GM23338 (cell line): ENCODE results near the gene IL19. TPM values are rescaled to one million over a fixed set of nuclear protein-coding genes. Genes with fewer than 3 reads are reported as not detected.

Experiments used
- ATAC-seq: fragments of 200-7000 bp; cut with Tn5 transposase; 3 replicates; pipeline ENCODE4 v1.9.1; 2020
- DNase-seq: peaks from one replicate; pipeline ENCODE4 v3.0.0-alpha.2; 2015; ENCODE audit warnings: low spot score
- H2AFZ ChIP-seq: fragments of 200-600 bp; sonication (generic); 2 replicates; pipeline ENCODE4 v1.8.0; 2016; ENCODE audit warnings: antibody characterized with exemption, mild to moderate bottlenecking, moderate library complexity
- H3F3A ChIP-seq: fragments of 200-600 bp; sonication (generic); replicated peaks from 2 replicates; pipeline ENCODE4 v1.8.0; 2017; ENCODE audit warnings: antibody characterized with exemption, mixed run types, low read depth
- H3K27ac ChIP-seq: fragments of 200-600 bp; sonication (generic); 2 replicates; pipeline ENCODE4 v1.6.1; 2016; ENCODE audit warnings: low read depth
- H3K27me3 ChIP-seq: fragments of 200-600 bp; sonication (generic); 2 replicates; pipeline ENCODE4 v1.8.0; 2016; ENCODE audit warnings: mild to moderate bottlenecking, mixed run types, moderate library complexity; ENCODE audit not compliant: insufficient read depth
- H3K36me3 ChIP-seq: fragments of 200-600 bp; sonication (generic); 2 replicates; pipeline ENCODE4 v1.8.0; 2016; ENCODE audit warnings: mild to moderate bottlenecking; ENCODE audit not compliant: insufficient read depth
- H3K4me1 ChIP-seq: fragments of 200-600 bp; sonication (generic); 2 replicates; pipeline ENCODE4 v1.8.0; 2016; ENCODE audit warnings: mild to moderate bottlenecking, moderate library complexity; ENCODE audit not compliant: insufficient read depth
- H3K4me2 ChIP-seq: fragments of 200-600 bp; sonication (generic); 2 replicates; pipeline ENCODE4 v1.7.1; 2017; ENCODE audit warnings: mixed run types
- H3K4me3 ChIP-seq: fragments of 200-600 bp; sonication (generic); 2 replicates; pipeline ENCODE4 v1.6.1; 2016; ENCODE audit warnings: mixed run types
- H3K79me2 ChIP-seq: fragments of 200-600 bp; sonication (generic); replicated peaks from 2 replicates; pipeline ENCODE4 v1.8.0; 2017; ENCODE audit warnings: mild to moderate bottlenecking; ENCODE audit not compliant: insufficient read depth
- H3K9me2 ChIP-seq: fragments of 200-600 bp; sonication (generic); 2 replicates; pipeline ENCODE4 v1.8.0; 2017; ENCODE audit not compliant: insufficient read depth
- H4K20me1 ChIP-seq: fragments of 200-600 bp; sonication (generic); replicated peaks from 2 replicates; pipeline ENCODE4 v1.8.0; 2017; ENCODE audit warnings: mild to moderate bottlenecking; ENCODE audit not compliant: insufficient read depth
- H3K27ac Mint-ChIP-seq: 2 replicates; pipeline ENCODE4 v1.8.0; 2020; ENCODE audit warnings: inconsistent platforms, mild to moderate bottlenecking, moderate library complexity, mixed read lengths
- H3K27me3 Mint-ChIP-seq: 3 replicates; pipeline ENCODE4 v1.8.0; 2022; ENCODE audit warnings: low read depth, mild to moderate bottlenecking, moderate library complexity, mixed read lengths, inconsistent platforms; ENCODE audit not compliant: insufficient read depth, poor library complexity
- H3K36me3 Mint-ChIP-seq: 3 replicates; pipeline ENCODE4 v1.8.0; 2021; ENCODE audit warnings: low read depth, mild to moderate bottlenecking, inconsistent platforms, moderate library complexity, mixed read lengths
- H3K4me1 Mint-ChIP-seq: 3 replicates; pipeline ENCODE4 v1.8.0; 2020; ENCODE audit warnings: mild to moderate bottlenecking, inconsistent platforms, mixed read lengths
- H3K4me3 Mint-ChIP-seq: 3 replicates; pipeline ENCODE4 v1.8.0; 2021; ENCODE audit warnings: moderate library complexity, mild to moderate bottlenecking, inconsistent platforms, mixed read lengths
- H3K9me3 Mint-ChIP-seq: 3 replicates; pipeline ENCODE4 v1.8.0; 2020; ENCODE audit warnings: moderate library complexity, mild to moderate bottlenecking, inconsistent platforms, mixed read lengths
- CREB1 ChIP-seq: fragments of 250-450 bp; sonication (Bioruptor Pico); IDR thresholded peaks from 2 replicates; pipeline ENCODE4 v1.5.0; 2020; ENCODE audit warnings: low read depth, mild to moderate bottlenecking, moderate library complexity
- ETS1 ChIP-seq: IDR thresholded peaks from 2 replicates; pipeline ENCODE4 v1.6.1; 2016; ENCODE audit warnings: antibody characterized with exemption
- EZH2 ChIP-seq: fragments of 200-600 bp; sonication (generic); IDR thresholded peaks from one replicate; pipeline ENCODE4 v1.8.0; 2017; ENCODE audit warnings: antibody characterized with exemption, mild to moderate bottlenecking, low read depth; ENCODE audit not compliant: unreplicated experiment
- JUNB ChIP-seq: IDR thresholded peaks from one replicate; pipeline ENCODE4 v1.6.1; 2016; ENCODE audit warnings: antibody characterized with exemption; ENCODE audit not compliant: unreplicated experiment
- ZNF331 ChIP-seq: fragments of 250-450 bp; sonication (Bioruptor Pico); IDR thresholded peaks from 2 replicates; pipeline ENCODE4 v1.5.0; 2020; ENCODE audit warnings: low read depth, mild to moderate bottlenecking, moderate library complexity
- ZNF462 ChIP-seq: fragments of 250-450 bp; sonication (Bioruptor Pico); IDR thresholded peaks from 2 replicates; pipeline ENCODE4 v1.5.0; 2020; ENCODE audit warnings: mild to moderate bottlenecking, moderate library complexity
- polyA plus RNA-seq: library from polyadenylated mRNA; unstranded; fragments of >200 nt; fragmentation: Nextera tagmentation; extraction: Ambion mirVana; gene quantifications from 2 replicates; pipeline ENCODE4 v1.2.1, GENCODE V29; 2016
- total RNA-seq: library from RNA; depleted of rRNA; stranded (reverse); fragments of >200 nt; shearing (Covaris generic); gene quantifications from 2 replicates; pipeline ENCODE4 v1.2.3, GENCODE V29; 2014
- TF ChIP-seq, protein P1 (sequence below): IDR thresholded peaks from one replicate; pipeline ENCODE4 v1.6.1; 2018; ENCODE audit warnings: antibody characterized with exemption; ENCODE audit not compliant: unreplicated experiment

The IL19 gene
- total and polyA plus RNA-seq, 2 experiments from 2014 or later, result not detected

GRCh38 chr1:206843626-206844025 lies 73.1 kb downstream of the IL19 start (continued):
- TF ChIP-seq ZNF462 (CRISPR knock-in tag), result no peak
- no peak for TF ChIP-seq EZH2
- TF ChIP-seq ZNF331 (CRISPR knock-in tag), result no peak

GRCh38 chr1:206846487-206846886 lies 75.9 kb downstream of the IL19 start:
- no peaks in the 10 kb centered on the region for H3K36me3 Mint-ChIP-seq
- Histone ChIP-seq H3F3A (no peaks in the 10 kb centered on the region), H3K27me3 (no peaks in the 10 kb centered on the region), H3K4me3 (no peak overlapping the region), H3K36me3 (no peaks in the 10 kb centered on the region), H3K9me2 (no peaks in the 10 kb centered on the region), H3K4me2 (no peak overlapping the region), H3K4me1 (no peaks in the 10 kb centered on the region), H2AFZ (no peak overlapping the region), H4K20me1 (no peaks in the 10 kb centered on the region), H3K79me2 (no peaks in the 10 kb centered on the region), H3K27ac (no peak overlapping the region)
- no peak overlapping the region for H3K4me3 Mint-ChIP-seq
- no peak for DNase-seq
- peaks cover under 1% of the 10 kb centered on the region; the same call in 2 of the 3 replicates for H3K9me3 Mint-ChIP-seq
- ATAC-seq, result no peak
- H3K27ac Mint-ChIP-seq, result no peak overlapping the region
- no peaks in the 10 kb centered on the region for H3K4me1 Mint-ChIP-seq
- TF ChIP-seq CREB1 (CRISPR knock-in tag) (no peak), JUNB (no peak), EZH2 (no peak), ETS1 (no peak)
- TF ChIP-seq, protein P1, sequence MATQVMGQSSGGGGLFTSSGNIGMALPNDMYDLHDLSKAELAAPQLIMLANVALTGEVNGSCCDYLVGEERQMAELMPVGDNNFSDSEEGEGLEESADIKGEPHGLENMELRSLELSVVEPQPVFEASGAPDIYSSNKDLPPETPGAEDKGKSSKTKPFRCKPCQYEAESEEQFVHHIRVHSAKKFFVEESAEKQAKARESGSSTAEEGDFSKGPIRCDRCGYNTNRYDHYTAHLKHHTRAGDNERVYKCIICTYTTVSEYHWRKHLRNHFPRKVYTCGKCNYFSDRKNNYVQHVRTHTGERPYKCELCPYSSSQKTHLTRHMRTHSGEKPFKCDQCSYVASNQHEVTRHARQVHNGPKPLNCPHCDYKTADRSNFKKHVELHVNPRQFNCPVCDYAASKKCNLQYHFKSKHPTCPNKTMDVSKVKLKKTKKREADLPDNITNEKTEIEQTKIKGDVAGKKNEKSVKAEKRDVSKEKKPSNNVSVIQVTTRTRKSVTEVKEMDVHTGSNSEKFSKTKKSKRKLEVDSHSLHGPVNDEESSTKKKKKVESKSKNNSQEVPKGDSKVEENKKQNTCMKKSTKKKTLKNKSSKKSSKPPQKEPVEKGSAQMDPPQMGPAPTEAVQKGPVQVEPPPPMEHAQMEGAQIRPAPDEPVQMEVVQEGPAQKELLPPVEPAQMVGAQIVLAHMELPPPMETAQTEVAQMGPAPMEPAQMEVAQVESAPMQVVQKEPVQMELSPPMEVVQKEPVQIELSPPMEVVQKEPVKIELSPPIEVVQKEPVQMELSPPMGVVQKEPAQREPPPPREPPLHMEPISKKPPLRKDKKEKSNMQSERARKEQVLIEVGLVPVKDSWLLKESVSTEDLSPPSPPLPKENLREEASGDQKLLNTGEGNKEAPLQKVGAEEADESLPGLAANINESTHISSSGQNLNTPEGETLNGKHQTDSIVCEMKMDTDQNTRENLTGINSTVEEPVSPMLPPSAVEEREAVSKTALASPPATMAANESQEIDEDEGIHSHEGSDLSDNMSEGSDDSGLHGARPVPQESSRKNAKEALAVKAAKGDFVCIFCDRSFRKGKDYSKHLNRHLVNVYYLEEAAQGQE, result no peak
- no peaks in the 10 kb centered on the region for H3K27me3 Mint-ChIP-seq
